SKM-1 (cell line): ENCODE results near the gene PRKCD.

Experiments used
- DNase-seq: peaks from one replicate; lab custom pipeline; 2025; ENCODE audit not compliant: unreplicated experiment; lab: John Stamatoyannopoulos, UW

The PRKCD gene

GRCh38 chr3:53160660-53161449, at the start of gene PRKCD:
TSS of gene PRKCD (plus strand) at chr3:53161209. CDS start at chr3:53178423, 17,214 bp downstream.
- DNase-seq: peak; percentile 52

- no peak for DNase-seq
These were observed 49.2 kb upstream of the PRKCD start for GRCh38 chr3:53111822-53112221.

GRCh38 chr3:53113293-53114010, 47.6 kb upstream of the PRKCD start:
- no peak for DNase-seq

DNA sequence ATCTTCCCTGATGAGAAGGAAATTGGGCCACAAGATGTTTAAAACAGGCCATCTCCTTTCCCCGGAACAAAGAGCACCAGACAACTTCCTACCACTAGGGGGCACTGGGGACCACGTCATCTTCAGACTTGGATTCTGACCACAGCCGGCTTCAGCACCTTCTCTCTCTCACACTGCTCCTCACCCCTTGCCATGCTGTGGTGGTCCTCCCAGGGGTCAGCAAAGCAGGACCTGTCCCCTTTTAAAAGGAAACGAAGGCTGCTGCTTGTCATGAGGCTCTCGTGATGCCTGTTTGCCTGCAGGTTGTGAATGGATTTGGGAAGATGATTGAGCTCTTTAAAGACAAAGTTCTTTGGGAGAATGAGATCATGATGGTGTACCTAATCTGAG, 47.0 kb upstream of the PRKCD start:
- peak; percentile 89 for DNase-seq

- DNase-seq: no peak
These were observed 46.5 kb upstream of the PRKCD start for GRCh38 chr3:53114412-53115074.

DNA sequence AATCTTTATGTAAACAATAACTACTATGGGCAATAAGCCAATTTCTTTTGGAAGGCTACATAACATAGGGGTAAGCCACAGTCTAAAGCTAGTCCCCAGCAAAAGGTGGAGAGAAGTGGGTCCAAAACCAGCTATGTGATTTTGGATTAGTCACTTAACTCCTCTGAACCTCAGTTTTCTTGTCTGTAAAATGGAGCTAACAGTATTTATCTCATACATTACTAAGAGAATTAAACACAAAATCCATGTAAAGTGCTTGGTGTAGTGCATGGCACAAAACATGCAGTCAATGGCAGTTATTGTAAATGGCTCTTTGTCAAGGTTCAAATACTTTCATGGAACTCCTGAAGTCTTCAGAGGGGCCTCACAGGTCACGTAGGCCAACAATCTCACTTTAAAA, 44.1 kb upstream of the PRKCD start:
- DNase-seq: no peak

DNA sequence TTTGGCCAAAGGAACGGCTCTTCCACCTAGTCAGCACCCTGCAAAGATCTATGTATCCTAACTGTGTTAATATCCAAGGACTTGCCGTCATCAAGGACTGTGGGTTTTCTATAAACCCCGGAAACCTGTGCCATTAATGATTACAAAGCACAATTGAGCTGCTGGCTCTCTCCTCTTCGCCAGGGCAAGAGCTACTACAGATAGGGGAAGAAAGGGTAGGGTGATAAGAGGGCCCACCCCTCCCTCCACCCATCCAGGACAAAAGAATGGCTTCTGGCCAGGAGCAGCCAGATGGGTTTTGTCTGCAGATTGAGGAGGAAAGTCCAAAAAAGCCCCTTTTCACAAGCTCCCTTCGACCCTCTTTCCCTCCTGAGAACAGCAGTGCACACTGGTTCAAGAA, 40.7 kb upstream of the PRKCD start:
- no peak for DNase-seq

GRCh38 chr3:53122255-53122932, 38.6 kb upstream of the PRKCD start:
- DNase-seq: no peak

- DNase-seq: peak; percentile 76
These were observed 38.1 kb upstream of the PRKCD start for GRCh38 chr3:53122933-53123305.

- no peak for DNase-seq
These were observed 37.5 kb upstream of the PRKCD start for GRCh38 chr3:53123510-53123909.

GRCh38 chr3:53123953-53124352, 37.1 kb upstream of the PRKCD start:
- no peak for DNase-seq

- no peak for DNase-seq
These were observed 34.4 kb upstream of the PRKCD start for GRCh38 chr3:53126601-53127000.

GRCh38 chr3:53129344-53129743, 31.7 kb upstream of the PRKCD start:
- no peak for DNase-seq

DNA sequence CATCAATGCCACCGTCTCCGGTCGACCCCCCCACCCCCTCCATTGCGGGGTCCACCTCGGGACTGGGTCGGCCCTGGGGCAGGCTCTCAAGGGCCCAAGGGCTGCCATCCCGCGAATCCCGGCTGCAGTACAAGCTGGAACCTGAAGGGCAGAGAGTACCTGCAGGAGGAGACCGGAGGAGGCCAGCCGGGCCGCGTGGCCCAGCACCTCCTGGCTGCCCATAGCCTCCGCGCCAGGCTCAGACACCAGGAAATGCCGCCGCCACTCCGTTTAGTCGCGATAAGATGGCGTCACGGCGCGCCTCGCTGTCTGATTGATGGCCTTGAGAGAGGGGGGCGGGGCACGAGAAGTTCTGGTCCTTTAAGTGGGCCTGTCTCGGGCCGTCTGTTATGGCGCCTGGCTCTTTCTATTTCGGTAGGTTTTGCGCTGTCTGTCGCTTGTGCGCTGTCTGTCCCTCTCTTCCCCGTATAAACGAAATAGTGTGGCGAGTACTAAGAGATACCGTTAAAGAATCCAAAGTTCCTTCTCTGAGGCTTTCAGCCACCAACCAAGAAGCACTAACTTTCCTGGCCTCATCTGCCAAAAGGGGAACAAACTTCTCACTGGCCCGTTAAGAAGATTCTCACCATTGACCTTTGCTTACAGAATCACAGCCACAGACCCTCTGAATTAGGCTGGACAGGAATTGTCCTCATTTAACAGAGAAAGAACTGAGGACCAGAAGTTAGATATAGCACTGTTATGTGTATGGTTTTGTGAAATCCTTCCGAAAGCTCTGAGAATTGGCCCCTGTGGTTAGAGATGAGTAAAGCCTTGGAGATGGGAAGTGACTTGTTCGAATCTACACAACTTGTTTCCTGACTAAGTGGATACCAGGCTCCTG, 30.6 kb upstream of the PRKCD start, which contains the start of gene RFT1:
TSS of gene RFT1 (minus strand) at position 257 of the 883 bp plus-strand sequence. CDS start at position 222, 35 bp downstream.
- peak; percentile 86 for DNase-seq

GRCh38 chr3:53131096-53131495, 29.9 kb upstream of the PRKCD start:
- DNase-seq: no peak

GRCh38 chr3:53132347-53132746, 28.7 kb upstream of the PRKCD start:
- no peak for DNase-seq

GRCh38 chr3:53134631-53135232, 26.3 kb upstream of the PRKCD start:
- peak; percentile 40 for DNase-seq

DNA sequence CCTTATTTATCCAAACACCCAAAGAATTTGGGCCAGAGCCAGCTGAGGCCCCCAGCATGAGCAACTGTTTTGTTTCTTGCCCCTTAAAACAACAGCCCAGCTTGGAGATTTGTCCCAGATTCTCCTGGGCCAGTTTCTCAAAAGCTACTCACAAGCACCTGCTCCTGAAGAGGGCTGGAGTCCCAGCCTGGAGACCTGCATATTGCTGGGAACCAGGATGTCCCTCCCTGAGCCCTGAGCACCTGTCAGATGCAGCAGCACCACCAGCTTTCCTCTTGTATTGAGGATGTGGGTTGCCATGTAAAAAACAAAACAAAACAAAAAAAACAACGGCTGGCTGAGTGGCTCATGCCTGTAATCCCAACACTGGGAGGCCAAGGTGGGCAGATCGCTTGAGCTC, 23.8 kb upstream of the PRKCD start:
- no peak for DNase-seq

DNA sequence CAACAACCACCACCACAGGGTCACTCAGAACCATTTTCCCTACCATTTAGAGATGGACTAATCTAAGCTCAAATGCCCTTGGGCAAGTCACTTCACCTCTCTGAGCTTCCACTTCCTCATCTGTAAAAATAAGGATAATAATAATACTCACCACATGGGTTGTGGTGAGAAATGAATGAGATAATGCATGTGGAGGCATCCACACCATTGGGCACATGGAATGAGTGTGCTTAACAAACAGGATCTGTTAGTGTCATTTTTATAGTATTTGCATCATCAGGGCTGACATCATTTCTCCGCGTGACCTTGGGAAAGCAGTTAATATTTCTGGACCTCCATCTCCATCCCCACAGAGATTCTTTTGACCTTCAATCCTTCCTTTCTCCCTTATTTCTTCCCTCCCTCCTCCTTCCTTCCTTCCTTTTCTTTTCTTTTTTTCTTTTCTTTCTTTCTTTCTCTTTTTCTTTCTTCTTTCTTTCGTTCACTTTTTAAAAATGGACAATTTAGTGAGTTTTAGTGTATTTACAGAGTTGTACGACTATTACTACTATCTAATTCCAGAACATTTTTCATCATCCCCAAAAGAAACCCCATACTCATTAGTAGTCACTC, 23.1 kb upstream of the PRKCD start:
- DNase-seq: no peak
